ENCODE measurements around the gene TUT7.
A peak's percentile ranks its signal among the peaks of the same experiment; 100 is the strongest.

TUT7 gene

DNA sequence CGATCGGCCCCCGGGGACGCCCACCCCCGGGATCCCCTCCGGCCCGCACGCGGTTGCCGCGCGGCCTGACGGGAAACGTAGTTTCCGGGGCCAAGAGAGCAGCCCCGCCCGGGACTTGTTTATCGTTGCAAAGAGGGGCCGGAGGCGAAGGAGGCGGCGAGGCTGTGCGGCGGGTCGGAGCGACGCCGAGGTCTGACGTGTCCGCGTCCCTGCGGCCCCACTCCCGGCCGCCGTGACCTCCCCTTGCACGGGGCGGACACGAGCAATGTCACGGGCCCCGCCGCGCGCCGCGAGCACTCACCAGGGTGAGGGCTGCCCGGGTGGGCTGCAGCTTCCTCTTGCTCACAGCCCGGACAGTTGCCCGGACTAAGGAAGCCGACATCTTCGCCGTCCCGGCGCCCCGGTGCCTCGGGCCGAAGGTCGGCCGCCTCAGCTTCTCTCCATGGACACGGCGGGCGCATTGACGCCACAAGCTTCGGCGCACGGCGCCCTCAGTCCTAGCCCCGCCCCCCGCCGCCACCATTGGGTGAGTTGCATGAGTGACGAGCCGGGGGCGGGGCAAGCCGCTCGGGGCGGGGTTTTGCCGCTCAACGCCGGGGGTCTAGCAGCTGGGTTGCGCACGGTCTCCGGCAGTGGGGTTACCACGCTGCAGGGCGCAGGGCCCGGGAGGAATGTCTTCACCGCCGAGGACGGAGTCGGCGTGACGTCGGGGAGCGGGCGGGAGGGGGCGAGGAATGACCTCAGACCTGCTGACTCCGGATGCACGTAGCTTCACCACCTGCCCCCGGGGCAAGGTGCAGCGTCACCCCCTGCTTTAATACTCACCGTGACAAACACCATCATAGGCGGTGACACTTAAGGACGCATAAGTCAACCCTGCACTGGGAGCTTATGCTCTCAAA lies 71.9 kb downstream of the TUT7 start, which contains the start of gene ISCA1:
TSS of gene ISCA1 (minus strand) at position 462 of the 902 bp plus-strand sequence. CDS start at position 382, 80 bp downstream.
- peak within 1 kb of the TSS; percentile 90 for H3K27ac ChIP-seq
- TF ChIP-seq, protein P1, sequence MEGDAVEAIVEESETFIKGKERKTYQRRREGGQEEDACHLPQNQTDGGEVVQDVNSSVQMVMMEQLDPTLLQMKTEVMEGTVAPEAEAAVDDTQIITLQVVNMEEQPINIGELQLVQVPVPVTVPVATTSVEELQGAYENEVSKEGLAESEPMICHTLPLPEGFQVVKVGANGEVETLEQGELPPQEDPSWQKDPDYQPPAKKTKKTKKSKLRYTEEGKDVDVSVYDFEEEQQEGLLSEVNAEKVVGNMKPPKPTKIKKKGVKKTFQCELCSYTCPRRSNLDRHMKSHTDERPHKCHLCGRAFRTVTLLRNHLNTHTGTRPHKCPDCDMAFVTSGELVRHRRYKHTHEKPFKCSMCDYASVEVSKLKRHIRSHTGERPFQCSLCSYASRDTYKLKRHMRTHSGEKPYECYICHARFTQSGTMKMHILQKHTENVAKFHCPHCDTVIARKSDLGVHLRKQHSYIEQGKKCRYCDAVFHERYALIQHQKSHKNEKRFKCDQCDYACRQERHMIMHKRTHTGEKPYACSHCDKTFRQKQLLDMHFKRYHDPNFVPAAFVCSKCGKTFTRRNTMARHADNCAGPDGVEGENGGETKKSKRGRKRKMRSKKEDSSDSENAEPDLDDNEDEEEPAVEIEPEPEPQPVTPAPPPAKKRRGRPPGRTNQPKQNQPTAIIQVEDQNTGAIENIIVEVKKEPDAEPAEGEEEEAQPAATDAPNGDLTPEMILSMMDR (conservative IDR thresholded peaks at IDR 0.05): no peak

DNA sequence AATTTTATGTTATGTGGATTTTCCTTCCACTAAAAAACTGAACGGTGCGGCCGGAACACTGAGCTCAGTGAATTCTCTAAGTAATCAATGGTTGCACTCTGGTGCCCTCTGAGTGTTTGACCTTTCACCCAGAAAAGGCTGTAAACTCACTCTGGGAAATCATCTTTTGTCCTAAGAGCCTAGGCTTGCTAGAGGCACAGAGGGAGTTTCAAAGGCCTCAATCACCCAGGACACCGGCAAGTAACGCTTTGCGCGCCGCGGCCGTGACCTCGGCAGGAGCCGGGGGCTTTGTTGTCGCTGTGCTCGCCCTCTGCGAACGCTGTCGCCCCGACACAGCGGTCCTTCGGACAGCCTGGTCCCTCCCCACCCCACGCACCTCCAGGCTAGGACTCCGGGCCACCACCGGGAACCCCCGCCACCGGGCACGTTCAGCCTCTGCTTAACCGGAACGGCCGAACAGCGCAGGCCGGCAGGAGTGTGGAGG lies 72.6 kb downstream of the TUT7 start:
- TF ChIP-seq, protein P1 (conservative IDR thresholded peaks at IDR 0.05): no peak

DNA sequence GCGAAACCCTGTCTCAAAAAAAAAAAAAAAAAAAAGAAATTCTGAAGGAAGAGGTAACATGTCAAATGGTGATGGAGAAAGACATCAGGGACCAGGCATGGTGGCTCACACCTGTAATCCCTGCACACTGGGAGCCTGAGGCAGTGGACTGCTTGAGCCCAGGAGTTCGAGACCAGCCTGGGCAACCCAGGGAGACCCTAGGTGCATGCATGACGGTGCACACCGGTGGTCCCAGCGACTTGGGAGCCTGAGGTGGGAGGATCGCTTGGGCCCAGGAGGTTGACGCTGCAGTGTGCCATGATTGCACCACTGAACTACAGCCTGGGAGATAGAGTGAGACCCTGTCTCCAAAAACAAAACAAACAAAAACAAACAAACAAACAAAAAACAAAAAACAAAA lies 73.6 kb downstream of the TUT7 start:
- TF ChIP-seq, protein P1 (conservative IDR thresholded peaks at IDR 0.05): no peak

More for the DNA sequence above, 72.6 kb downstream of the TUT7 start:
- peak overlapping the region; percentile 90 for H3K27ac ChIP-seq

DNA sequence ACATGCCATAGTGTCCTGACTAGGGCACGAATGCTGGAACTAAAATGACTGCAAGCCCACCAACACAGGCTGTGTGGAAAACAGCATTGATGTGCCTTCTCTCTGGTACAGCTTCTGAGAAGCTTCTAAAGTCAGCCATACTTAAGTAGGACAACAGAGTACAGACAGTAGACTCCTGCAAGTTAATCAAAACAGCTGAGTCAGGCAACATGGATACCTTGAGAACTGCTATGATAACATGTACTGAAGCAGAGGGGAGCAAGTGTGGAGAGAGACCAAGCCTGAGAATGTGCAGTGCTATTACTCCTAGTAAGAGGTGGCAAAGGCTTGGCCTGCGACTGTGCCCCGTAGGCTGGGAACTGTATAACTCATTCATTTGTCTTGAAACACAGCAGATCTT lies 74.4 kb downstream of the TUT7 start:
- TF ChIP-seq, protein P1 (conservative IDR thresholded peaks at IDR 0.05): no peak
- no peak overlapping the region for H3K27ac ChIP-seq

More for the DNA sequence above, 73.6 kb downstream of the TUT7 start:
- peak overlapping the region; percentile 90; the same call in 1 of the 2 replicates for H3K27ac ChIP-seq

DNA sequence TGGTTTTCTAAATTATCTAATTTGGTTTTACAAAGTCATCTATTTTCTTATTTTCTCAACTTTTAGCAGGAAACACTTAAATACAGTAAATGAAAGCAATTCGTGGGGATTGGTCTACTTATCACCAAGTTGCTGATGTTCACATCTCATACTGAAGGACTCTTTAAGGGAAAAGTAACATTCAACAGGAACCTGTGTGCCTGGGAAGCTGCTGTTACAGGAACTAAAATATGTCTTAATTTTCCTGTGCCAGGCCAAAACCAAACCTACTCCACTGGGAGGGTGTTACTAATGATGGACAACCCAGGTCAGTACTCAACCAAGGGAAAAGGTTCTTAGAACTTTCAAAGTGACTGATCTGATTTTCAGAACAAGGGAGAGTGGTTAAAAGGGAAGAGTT lies 77.1 kb downstream of the TUT7 start:
- no peak overlapping the region for H3K27ac ChIP-seq
- TF ChIP-seq, protein P1 (conservative IDR thresholded peaks at IDR 0.05): no peak

DNA sequence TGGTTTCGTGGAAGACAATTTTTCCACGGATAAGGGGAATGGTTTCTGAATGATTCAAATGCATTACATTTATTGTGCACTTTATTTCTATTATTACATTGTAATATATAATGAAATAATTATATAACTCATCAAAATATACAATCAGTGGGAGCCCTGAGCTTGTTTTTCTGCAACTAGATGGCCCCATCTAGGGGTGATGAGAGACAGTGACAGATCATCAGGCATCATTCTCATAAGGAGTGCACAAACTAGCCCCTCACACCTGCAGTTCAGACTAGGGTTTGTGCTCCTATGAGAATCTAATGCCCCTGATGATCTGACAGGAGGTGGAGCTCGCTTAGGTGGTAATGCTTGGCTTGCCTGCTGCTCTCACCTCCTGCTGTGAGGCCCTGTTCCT lies 78.2 kb downstream of the TUT7 start:
- H3K27ac ChIP-seq: no peak overlapping the region
- TF ChIP-seq, protein P1 (conservative IDR thresholded peaks at IDR 0.05): peak; percentile 38; the same call in 1 of the 2 replicates

DNA sequence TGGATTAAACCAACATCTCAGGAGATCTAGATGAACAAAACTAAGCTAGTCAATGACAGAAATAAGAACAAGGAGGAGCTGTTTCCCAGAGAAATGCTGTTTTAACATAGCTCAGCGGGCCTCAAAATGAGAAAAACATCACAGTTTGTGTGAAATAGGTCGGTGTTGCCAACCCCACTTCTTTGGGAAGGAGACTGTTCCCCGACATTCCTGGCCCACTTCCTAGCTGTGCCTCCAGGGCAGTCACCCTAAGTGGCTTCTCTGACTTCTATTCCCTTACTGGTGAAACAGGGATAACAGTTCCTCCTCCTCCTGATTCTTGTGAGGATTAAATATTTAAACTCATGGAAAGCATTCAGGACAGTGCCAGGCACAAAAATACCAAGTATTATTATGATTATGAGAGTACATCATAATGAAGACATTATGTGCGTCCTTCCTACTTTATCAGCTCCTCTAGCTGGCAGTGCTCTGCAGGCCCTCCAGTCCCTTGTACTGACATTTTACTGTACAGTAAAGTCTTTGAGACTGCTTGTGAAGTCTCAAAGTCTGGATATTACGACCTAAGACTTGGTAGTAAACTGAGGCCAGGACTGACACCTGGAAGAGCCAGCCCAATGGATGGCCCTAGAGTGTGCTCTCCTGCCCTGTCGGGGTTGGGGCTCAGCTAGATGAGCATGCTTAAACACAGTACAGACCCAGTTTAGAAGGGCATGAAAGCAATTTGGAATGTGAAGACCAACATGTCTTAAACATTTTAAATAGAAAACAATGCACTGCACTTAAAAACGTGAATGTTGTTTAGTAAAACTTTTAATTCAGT lies 79.2 kb downstream of the TUT7 start:
- no peak overlapping the region for H3K27ac ChIP-seq
- TF ChIP-seq, protein P1 (conservative IDR thresholded peaks at IDR 0.05): no peak
